OCI-LY1 (cell line): ENCODE data around the gene MSH3.
A peak's percentile ranks its signal among the peaks of the same experiment; 100 is the strongest.

Experiments used
- H2AFZ ChIP-seq: fragments of 200-600 bp; sonication (generic), shearing (Covaris generic); 2 replicates; pipeline ENCODE4 v1.6.0; 2014; ENCODE audit warnings: antibody characterized with exemption, mild to moderate bottlenecking, low read length
- H3F3A ChIP-seq: fragments of 200-600 bp; sonication (generic), shearing (Covaris generic); 2 replicates; pipeline ENCODE4 v1.6.0; 2014; ENCODE audit warnings: mild to moderate bottlenecking, antibody characterized with exemption, low read length, moderate library complexity; ENCODE audit not compliant: insufficient read depth
- H3K27ac ChIP-seq: fragments of 200-600 bp; sonication (generic); 2 replicates; pipeline ENCODE4 v1.5.1; 2014; ENCODE audit warnings: low read length, mixed run types, mild to moderate bottlenecking, low read depth; ENCODE audit not compliant: poor library complexity, severe bottlenecking
- H3K27me3 ChIP-seq: fragments of 200-600 bp; sonication (generic); 2 replicates; pipeline ENCODE4 v1.6.0; 2014; ENCODE audit warnings: antibody characterized with exemption, mild to moderate bottlenecking, low read length, moderate library complexity; ENCODE audit not compliant: insufficient read depth
- H3K36me3 ChIP-seq: fragments of 200-600 bp; sonication (generic); 2 replicates; pipeline ENCODE4 v1.6.1; 2014; ENCODE audit warnings: mild to moderate bottlenecking, antibody characterized with exemption, low read length, moderate library complexity, mixed read lengths; ENCODE audit not compliant: insufficient read depth
- H3K4me1 ChIP-seq: fragments of 200-600 bp; sonication (generic); 2 replicates; pipeline ENCODE4 v1.5.1; 2014; ENCODE audit warnings: mild to moderate bottlenecking, low read length, moderate library complexity; ENCODE audit not compliant: insufficient read depth, severe bottlenecking
- H3K4me2 ChIP-seq: fragments of 200-600 bp; sonication (generic), shearing (Covaris generic); 2 replicates; pipeline ENCODE4 v1.6.1; 2014; ENCODE audit warnings: low read length
- H3K4me3 ChIP-seq: fragments of 200-600 bp; sonication (generic); 2 replicates; pipeline ENCODE4 v1.5.1; 2014; ENCODE audit warnings: low read length, low read depth, mild to moderate bottlenecking, mixed read lengths; ENCODE audit not compliant: poor library complexity, severe bottlenecking
- H3K79me2 ChIP-seq: fragments of 200-600 bp; shearing (Covaris generic); 2 replicates; pipeline ENCODE4 v1.6.1; 2016; ENCODE audit warnings: mixed run types, low read length, mixed read lengths; ENCODE audit not compliant: insufficient read depth
- H3K9ac ChIP-seq: fragments of 200-600 bp; sonication (generic), shearing (Covaris generic); 2 replicates; pipeline ENCODE4 v1.6.1; 2014; ENCODE audit warnings: mild to moderate bottlenecking, low read length, mixed read lengths
- H3K9me2 ChIP-seq: fragments of 200-600 bp; sonication (generic), shearing (Covaris generic); 2 replicates; pipeline ENCODE4 v1.6.1; 2014; ENCODE audit warnings: low read depth, mild to moderate bottlenecking, low read length, mixed read lengths
- H3K9me3 ChIP-seq: fragments of 200-600 bp; shearing (Covaris generic); 2 replicates; pipeline ENCODE4 v1.6.1; 2014; ENCODE audit warnings: low read length, mixed read lengths
- H4K20me1 ChIP-seq: fragments of 200-600 bp; sonication (generic), shearing (Covaris generic); 2 replicates; pipeline ENCODE4 v1.6.0; 2016; ENCODE audit warnings: mild to moderate bottlenecking, low read length; ENCODE audit not compliant: insufficient read depth
- CTCF ChIP-seq: fragments of 200-600 bp; sonication (generic), shearing (Covaris generic); IDR thresholded peaks from 2 replicates; pipeline ENCODE4 v1.5.1; 2017; ENCODE audit warnings: mild to moderate bottlenecking, antibody characterized with exemption, low read length, moderate library complexity, mixed read lengths
- EZH2 ChIP-seq: fragments of 200-600 bp; sonication (generic), shearing (Covaris generic); IDR thresholded peaks from 2 replicates; pipeline ENCODE4 v1.8.0; 2017; ENCODE audit warnings: borderline replicate concordance, mixed run types, mild to moderate bottlenecking, antibody characterized with exemption, low read length, moderate library complexity, mixed read lengths

MSH3 gene

GRCh38 chr5:80654391-80655230, at the start of gene MSH3, which contains the start of gene DHFR:
Gene MSH3 (plus strand): TSS chr5:80654652. CDS start chr5:80654728, 76 bp downstream.
Gene DHFR (minus strand): TSS chr5:80654983. CDS start chr5:80654489, 494 bp downstream.
- no peaks in the 10 kb centered on the region for H3K9me3 ChIP-seq
- H3K79me2 ChIP-seq: peaks cover 23% of the 10 kb centered on the region
- H3K4me1 ChIP-seq: peaks cover 29% of the 10 kb centered on the region
- no peaks in the 10 kb centered on the region for H3K27me3 ChIP-seq
- no peaks in the 10 kb centered on the region for H3K9me2 ChIP-seq
- peak within 1 kb of the TSS; percentile 92 for H3K4me2 ChIP-seq
- H3K4me3 ChIP-seq: peak within 1 kb of the TSS; percentile 93
- peaks cover 27% of the 10 kb centered on the region for H3K36me3 ChIP-seq
- H3K27ac ChIP-seq: peak within 1 kb of the TSS; percentile 87
- H2AFZ ChIP-seq: no peak within 1 kb of the TSS
- TF ChIP-seq EZH2: no peak
- TF ChIP-seq CTCF: peak; percentile 26
- H3F3A ChIP-seq: no peaks in the 10 kb centered on the region
- no peaks in the 10 kb centered on the region for H4K20me1 ChIP-seq
- peak within 1 kb of the TSS; percentile 99 for H3K9ac ChIP-seq

- H3K79me2 ChIP-seq: no peaks in the 10 kb centered on the region
- no peak overlapping the region for H3K4me2 ChIP-seq
- no peak overlapping the region for H3K4me3 ChIP-seq
- no peaks in the 10 kb centered on the region for H3K4me1 ChIP-seq
- no peaks in the 10 kb centered on the region for H3K27me3 ChIP-seq
- H4K20me1 ChIP-seq: no peaks in the 10 kb centered on the region
- H3K9me3 ChIP-seq: no peaks in the 10 kb centered on the region
- no peaks in the 10 kb centered on the region for H3K36me3 ChIP-seq
- H3K9me2 ChIP-seq: no peaks in the 10 kb centered on the region
- TF ChIP-seq EZH2 (no peak), CTCF (no peak)
- H3K27ac ChIP-seq: no peak overlapping the region
- no peaks in the 10 kb centered on the region for H3F3A ChIP-seq
- no peak overlapping the region for H3K9ac ChIP-seq
- no peak overlapping the region for H2AFZ ChIP-seq
These were observed 47.1 kb upstream of the MSH3 start for GRCh38 chr5:80607343-80607742.

- Histone ChIP-seq H3K9me2 (no peaks in the 10 kb centered on the region), H3K79me2 (no peaks in the 10 kb centered on the region), H3K27ac (no peak overlapping the region), H4K20me1 (no peaks in the 10 kb centered on the region), H3K4me3 (no peak overlapping the region), H3K4me1 (no peaks in the 10 kb centered on the region), H3K4me2 (no peak overlapping the region), H3K9ac (no peak overlapping the region), H3K36me3 (no peaks in the 10 kb centered on the region), H3F3A (no peaks in the 10 kb centered on the region), H3K9me3 (no peaks in the 10 kb centered on the region), H3K27me3 (no peaks in the 10 kb centered on the region), H2AFZ (no peak overlapping the region)
- TF ChIP-seq EZH2: no peak
- TF ChIP-seq CTCF: no peak
These were observed 46.6 kb upstream of the MSH3 start for GRCh38 chr5:80607832-80608231.
